ENCODE measurements around the gene RPL13A.

The RPL13A gene

GRCh38 chr19:49453757-49454240 lies 33.6 kb upstream of the RPL13A start:
- peak overlapping the region; percentile 89 for H3K27ac ChIP-seq (ENCODE audit: low read depth, low read length, poor library complexity, severe bottlenecking)
- H3K4me2 ChIP-seq (ENCODE audit: low read length), result peak overlapping the region; percentile 77
- peak overlapping the region; percentile 77 for H3K4me3 ChIP-seq (ENCODE audit: low read depth, low read length, poor library complexity, severe bottlenecking)
- H3K36me3 ChIP-seq (ENCODE audit: insufficient read depth, low read length), result peaks cover 17% of the 10 kb centered on the region; the same call in 1 of the 2 replicates
- H3K9me2 ChIP-seq (ENCODE audit: low read depth, low read length), result no peaks in the 10 kb centered on the region
- no peaks in the 10 kb centered on the region for H4K20me1 ChIP-seq (ENCODE audit: insufficient read depth, low read length)
- no peaks in the 10 kb centered on the region for H3K9me3 ChIP-seq (ENCODE audit: low read length)
- no peak for TF ChIP-seq EZH2 (IDR thresholded peaks at IDR 0.05; ENCODE audit: borderline replicate concordance, low read length)
- TF ChIP-seq, protein P1, sequence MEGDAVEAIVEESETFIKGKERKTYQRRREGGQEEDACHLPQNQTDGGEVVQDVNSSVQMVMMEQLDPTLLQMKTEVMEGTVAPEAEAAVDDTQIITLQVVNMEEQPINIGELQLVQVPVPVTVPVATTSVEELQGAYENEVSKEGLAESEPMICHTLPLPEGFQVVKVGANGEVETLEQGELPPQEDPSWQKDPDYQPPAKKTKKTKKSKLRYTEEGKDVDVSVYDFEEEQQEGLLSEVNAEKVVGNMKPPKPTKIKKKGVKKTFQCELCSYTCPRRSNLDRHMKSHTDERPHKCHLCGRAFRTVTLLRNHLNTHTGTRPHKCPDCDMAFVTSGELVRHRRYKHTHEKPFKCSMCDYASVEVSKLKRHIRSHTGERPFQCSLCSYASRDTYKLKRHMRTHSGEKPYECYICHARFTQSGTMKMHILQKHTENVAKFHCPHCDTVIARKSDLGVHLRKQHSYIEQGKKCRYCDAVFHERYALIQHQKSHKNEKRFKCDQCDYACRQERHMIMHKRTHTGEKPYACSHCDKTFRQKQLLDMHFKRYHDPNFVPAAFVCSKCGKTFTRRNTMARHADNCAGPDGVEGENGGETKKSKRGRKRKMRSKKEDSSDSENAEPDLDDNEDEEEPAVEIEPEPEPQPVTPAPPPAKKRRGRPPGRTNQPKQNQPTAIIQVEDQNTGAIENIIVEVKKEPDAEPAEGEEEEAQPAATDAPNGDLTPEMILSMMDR (IDR thresholded peaks at IDR 0.05; ENCODE audit: low read length), result no peak
- H3K79me2 ChIP-seq (ENCODE audit: insufficient read depth, low read length), result peaks cover 7% of the 10 kb centered on the region; the same call in 1 of the 2 replicates
- peaks cover 7% of the 10 kb centered on the region; the same call in 1 of the 2 replicates for H3F3A ChIP-seq (ENCODE audit: insufficient read depth, low read length)
- no peaks in the 10 kb centered on the region for H3K27me3 ChIP-seq (ENCODE audit: insufficient read depth, low read length)
- H2AFZ ChIP-seq (ENCODE audit: low read length), result no peak overlapping the region
- H3K9ac ChIP-seq (ENCODE audit: low read length), result peak overlapping the region; percentile 91
- H3K4me1 ChIP-seq (ENCODE audit: insufficient read depth, low read length, severe bottlenecking), result peaks cover 37% of the 10 kb centered on the region

DNA sequence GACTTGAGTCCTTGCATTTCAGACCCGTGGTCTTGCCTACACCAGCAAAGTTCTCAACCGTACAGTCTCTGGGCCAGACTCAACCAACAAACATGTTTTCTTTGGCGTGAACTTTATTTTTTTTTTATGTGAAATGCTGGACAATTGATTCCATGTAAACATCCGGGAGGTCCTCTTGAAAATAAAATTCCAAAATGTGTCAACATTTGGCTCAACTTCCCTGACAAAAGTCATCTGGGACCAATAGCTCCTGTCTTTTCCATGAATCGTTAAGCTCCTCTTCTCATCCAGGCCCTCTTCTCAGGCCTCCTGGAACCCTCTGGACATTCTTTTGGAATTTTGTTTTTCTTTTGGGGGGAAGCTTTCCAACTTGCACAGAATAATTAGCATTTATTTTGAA lies 31.6 kb upstream of the RPL13A start:
- TF ChIP-seq EZH2 (IDR thresholded peaks at IDR 0.05; ENCODE audit: borderline replicate concordance, low read length), result no peak
- TF ChIP-seq, protein P1 (IDR thresholded peaks at IDR 0.05; ENCODE audit: low read length), result no peak

DNA sequence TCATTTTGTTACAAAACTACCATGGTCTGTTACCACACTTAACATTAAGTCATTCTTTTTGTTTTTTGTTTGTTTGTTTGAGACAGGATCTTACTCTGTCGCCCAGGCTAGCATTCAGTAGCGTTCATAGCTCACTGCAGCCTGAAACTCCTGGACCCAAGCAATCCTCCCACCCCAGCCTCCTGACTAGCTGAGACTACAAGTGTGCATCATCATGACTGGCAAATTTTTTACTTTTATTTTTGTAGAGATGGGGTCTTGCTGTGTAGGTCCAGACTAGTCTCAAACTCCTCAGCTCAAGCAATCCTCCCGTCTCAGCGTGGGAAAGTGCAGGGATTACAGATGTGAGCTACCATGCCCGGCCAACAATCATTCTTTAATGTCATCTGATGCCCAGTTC lies 31.1 kb upstream of the RPL13A start:
- no peak overlapping the region for H3K4me2 ChIP-seq (ENCODE audit: low read length)
- H3K27ac ChIP-seq (ENCODE audit: low read depth, low read length, poor library complexity, severe bottlenecking), result no peak overlapping the region

More for the DNA sequence above, 31.6 kb upstream of the RPL13A start:
- Histone ChIP-seq H3K36me3 (ENCODE audit: insufficient read depth, low read length) (peaks cover 13% of the 10 kb centered on the region; the same call in 1 of the 2 replicates), H3F3A (ENCODE audit: insufficient read depth, low read length) (peaks cover 7% of the 10 kb centered on the region; the same call in 1 of the 2 replicates), H3K27ac (ENCODE audit: low read depth, low read length, poor library complexity, severe bottlenecking) (no peak overlapping the region), H3K9me3 (ENCODE audit: low read length) (no peaks in the 10 kb centered on the region), H3K4me2 (ENCODE audit: low read length) (no peak overlapping the region), H3K9ac (ENCODE audit: low read length) (no peak overlapping the region), H2AFZ (ENCODE audit: low read length) (no peak overlapping the region), H4K20me1 (ENCODE audit: insufficient read depth, low read length) (no peaks in the 10 kb centered on the region), H3K4me1 (ENCODE audit: insufficient read depth, low read length, severe bottlenecking) (peaks cover 29% of the 10 kb centered on the region), H3K4me3 (ENCODE audit: low read depth, low read length, poor library complexity, severe bottlenecking) (no peak overlapping the region), H3K27me3 (ENCODE audit: insufficient read depth, low read length) (no peaks in the 10 kb centered on the region), H3K79me2 (ENCODE audit: insufficient read depth, low read length) (peaks cover 4% of the 10 kb centered on the region; the same call in 1 of the 2 replicates), H3K9me2 (ENCODE audit: low read depth, low read length) (no peaks in the 10 kb centered on the region)

More for the DNA sequence above, 31.1 kb upstream of the RPL13A start:
- TF ChIP-seq, protein P1 (IDR thresholded peaks at IDR 0.05; ENCODE audit: low read length), result no peak
- no peak for TF ChIP-seq EZH2 (IDR thresholded peaks at IDR 0.05; ENCODE audit: borderline replicate concordance, low read length)
- peaks cover 7% of the 10 kb centered on the region; the same call in 1 of the 2 replicates for H3F3A ChIP-seq (ENCODE audit: insufficient read depth, low read length)
- H3K9me3 ChIP-seq (ENCODE audit: low read length), result no peaks in the 10 kb centered on the region
- H3K9me2 ChIP-seq (ENCODE audit: low read depth, low read length), result no peaks in the 10 kb centered on the region
- H2AFZ ChIP-seq (ENCODE audit: low read length), result no peak overlapping the region
- no peaks in the 10 kb centered on the region for H4K20me1 ChIP-seq (ENCODE audit: insufficient read depth, low read length)
- H3K4me3 ChIP-seq (ENCODE audit: low read depth, low read length, poor library complexity, severe bottlenecking), result no peak overlapping the region
- H3K9ac ChIP-seq (ENCODE audit: low read length), result no peak overlapping the region
- 0 out of 2 replicates have a peak, but pooled peaks cover 2% of the 10 kb centered on the region for H3K79me2 ChIP-seq (ENCODE audit: insufficient read depth, low read length)
- peaks cover 28% of the 10 kb centered on the region for H3K4me1 ChIP-seq (ENCODE audit: insufficient read depth, low read length, severe bottlenecking)
- H3K27me3 ChIP-seq (ENCODE audit: insufficient read depth, low read length), result no peaks in the 10 kb centered on the region
- H3K36me3 ChIP-seq (ENCODE audit: insufficient read depth, low read length), result peaks cover 13% of the 10 kb centered on the region; the same call in 1 of the 2 replicates
